ENCODE measurements around the gene CHST9.
"Not testable (repeated sequence)": the region's sequence is repeated elsewhere in the genome, so short reads cannot be mapped to it uniquely, and the experiment has no call there.

CHST9 gene

DNA sequence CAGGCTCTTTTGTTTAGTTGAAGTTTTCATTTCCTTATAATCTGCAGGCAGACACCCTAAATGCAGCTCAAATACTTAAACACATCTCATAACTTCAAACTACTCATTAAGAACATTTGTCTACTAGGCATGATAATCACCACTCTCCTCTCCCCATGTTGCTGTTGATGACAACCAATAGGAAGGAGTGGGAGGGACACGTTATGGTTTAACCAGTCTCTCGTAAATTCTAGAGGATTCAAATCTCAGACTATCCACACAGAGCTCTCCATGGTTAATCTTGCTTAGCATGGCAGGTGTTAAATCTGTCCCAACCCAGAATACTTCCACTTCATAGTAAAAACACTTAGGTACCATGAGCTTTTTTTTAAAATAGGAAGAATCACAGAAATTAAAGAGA, 192.2 kb downstream of the CHST9 start:
- no peak for DNase-seq

DNA sequence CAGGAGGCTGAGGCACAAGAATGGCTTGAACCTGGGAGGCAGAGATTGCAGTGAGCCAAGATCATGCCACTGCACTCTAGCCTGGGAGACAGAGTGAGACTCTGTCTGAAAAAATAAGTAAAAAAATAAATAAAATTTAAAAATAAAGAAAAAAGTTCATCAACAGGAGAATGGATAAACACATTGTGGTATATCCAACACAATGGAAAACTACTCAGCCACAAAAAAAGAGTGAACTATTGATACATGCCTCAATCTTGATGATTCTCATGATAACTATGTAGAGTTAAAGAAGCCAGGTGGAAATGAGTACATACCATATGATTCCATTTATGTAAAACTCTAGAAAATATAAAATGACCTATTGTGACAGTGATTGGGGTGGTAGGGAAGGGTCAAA, 195.3 kb downstream of the CHST9 start:
- DNase-seq, result no peak

DNA sequence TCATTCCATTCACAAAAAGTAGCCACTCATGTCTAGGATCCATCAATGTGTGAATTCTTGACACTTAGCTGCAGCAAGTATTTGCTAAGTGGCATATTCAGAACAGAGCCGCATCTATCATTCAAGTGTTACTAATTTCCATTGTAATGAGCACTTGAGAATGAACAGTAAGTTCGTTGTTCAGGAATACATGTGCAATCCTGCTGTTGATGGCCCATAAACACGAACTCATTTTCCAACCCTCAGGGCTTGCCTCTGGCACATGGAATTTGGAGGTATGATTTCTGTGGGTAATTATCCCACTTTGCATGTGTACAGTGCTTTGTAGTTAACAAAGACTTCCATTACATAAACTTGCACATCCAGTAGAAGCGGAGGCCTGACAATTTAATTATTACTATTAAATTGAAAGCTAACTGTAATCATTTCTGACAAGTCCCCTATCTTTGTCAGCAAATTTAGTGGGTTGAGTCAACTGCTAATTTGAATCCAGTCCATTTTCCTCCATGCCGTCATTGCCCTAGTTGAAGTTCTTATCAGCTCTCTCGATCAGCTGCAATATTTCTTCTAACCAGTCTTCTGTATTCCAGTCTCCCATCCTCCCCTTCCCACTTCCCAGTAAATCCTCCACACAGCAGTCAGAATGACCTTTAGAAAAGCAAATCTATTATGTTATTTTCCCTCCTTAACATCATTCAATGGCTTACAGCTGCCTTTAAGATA, 203.6 kb downstream of the CHST9 start:
- DNase-seq, result no peak

DNA sequence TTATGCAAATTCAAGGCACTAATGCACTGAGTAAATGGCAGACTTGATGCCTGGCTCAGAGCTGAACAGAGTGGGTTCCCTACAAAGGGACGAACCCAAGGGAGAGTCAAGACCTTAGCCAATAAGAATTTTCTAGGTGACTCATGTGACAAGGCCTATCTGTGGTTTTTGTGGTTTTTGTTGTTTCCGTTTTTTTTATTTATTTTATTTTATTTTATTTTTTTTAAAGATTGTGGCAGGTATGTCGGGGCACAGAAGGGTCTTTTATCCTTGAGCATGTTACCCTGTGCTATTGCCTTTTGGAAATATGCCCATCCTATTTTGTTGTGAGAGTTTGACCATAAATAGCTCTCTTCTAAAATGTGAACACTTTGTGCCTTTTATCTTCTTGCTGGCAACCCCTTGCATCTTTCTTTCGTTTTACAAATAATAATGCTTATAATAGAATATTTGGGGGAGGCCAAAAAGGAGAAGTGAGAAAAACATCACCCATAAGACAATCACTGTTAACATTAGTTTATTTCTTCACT, 206.2 kb downstream of the CHST9 start:
- no peak for DNase-seq

DNA sequence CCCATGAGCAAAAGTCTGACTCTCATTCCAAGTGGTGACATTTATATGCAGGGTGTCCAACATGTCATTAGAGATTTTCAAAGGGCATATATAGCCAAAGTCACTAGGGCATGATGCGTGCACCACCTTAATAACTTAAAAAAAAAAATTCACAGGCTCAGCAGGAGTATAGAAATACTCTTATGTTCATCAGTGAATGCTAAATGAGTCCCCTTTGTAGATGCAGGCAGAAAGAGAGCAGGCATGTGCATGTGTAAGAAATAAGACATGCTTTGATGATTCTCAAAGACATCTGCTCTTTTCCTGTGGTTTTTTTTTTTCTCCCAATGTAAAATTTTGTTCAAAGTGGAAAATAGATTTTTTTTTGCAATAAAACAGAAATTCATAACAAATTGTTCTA, 207.3 kb downstream of the CHST9 start:
- DNase-seq, result no peak

DNA sequence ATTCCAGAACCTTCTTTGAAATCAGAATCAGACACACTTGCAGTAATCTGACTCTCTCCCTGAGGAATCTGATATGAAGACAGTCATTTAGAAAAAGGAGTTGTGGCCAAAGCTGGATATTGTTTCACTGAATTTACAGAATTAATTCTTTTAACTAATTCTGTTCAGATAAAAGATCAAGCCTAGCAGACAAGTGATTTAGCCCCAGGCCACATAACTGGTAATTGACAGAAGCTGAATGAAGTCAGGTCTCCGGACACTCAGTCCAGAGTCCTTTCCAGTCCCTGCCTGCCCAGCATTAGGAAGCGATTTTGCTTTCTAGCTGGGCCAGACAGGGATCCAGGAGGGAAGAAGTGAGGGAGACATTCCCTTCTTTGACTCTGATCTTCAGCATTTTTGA, 208.9 kb downstream of the CHST9 start:
- no peak for DNase-seq

DNA sequence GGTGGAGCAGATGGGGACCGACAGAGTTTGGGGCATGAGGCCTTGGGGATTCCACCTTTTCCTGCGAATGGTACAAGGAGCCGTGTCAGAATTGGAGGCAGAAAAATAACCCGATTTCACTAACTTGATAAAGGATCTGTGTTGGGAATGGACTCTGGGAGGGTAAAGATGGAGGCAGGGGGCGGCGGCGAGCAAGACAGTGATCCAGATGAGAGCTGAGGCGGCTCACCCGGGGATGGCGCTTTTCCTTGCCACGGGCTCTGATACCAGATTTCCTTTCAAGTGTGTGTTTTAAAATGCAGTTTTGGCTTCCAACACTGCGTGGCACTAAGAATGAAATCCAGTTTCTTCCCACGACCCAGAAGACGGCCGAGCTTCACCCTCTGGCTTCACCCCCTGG, 212.6 kb downstream of the CHST9 start:
- DNase-seq, result not testable (repeated sequence)

DNA sequence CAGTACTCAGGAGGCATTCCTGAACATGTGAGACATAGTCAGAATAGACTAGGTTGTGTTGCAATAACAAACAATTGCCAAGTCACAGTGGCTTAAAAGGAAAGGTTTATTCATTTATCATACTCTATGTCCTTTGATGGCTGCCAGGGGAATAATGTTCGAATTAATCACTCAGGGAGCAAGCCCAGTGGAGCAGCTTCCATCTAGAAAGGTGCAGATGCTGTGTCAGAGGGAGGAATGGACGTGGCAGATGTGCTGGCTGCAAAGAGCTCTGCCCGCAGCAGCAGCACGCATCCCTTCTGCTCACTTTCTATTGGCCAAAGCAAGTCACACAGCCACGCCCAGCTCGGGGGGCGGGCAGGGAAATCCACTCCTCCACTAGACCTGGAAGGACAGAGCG, 213.7 kb downstream of the CHST9 start:
- no peak for DNase-seq

DNA sequence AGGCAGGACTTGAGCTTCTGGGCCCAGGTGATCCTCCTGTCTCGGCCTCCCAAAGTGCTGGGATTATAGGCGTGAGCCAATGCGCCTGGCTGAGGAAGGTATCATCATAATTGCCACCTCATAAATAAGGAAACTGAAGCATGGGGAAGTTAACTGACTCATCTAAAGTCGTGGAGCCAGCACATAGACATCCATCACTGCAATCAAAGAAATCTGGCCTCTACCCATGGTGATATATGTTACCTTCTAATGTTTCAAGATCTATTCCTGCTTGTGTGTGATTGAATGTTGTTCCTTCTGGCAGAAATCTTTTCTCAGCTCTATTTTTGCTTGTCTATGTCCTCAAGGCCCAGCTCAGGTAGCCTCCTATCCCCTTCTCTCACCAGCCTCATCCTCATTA, 214.5 kb downstream of the CHST9 start:
- no peak for DNase-seq

DNA sequence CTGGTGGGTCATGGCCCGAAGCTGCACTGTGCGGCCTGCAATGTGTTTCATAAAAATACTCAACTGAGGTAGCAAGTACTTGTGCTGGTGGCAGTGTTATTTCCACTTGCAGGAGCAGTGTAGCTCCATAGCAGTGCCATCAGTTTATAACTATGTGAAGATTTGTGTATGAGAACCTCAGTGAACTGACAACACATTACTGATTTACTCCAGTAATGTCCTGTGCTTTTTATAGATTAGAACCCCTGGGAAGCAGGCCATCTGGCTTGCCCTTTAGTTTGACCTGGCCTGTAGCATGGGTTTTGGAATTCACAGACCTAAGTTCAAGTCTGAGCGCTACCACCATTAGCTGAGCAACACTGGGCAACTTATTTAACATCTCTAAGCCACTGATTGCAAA, 219.9 kb downstream of the CHST9 start:
- DNase-seq, result no peak

DNA sequence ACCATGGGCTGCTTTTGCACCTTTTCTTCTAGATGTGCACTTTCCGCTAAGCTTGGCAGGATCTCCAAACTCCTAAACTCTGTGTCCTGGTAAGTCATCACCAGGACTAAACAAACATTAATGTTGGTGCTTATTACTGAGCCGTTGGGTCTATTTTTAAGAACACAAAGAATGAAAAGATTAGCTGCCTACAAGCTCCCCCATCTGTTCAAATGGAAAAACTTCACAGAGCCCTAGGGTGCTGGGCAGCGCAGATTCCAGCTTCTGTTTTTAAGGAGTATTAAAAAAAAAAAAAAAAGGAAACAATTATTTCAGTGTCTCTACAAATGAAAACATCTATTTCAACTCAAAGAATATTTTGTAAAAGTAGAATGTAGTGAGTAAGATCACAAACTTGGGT, 221.8 kb downstream of the CHST9 start:
- no peak for DNase-seq

DNA sequence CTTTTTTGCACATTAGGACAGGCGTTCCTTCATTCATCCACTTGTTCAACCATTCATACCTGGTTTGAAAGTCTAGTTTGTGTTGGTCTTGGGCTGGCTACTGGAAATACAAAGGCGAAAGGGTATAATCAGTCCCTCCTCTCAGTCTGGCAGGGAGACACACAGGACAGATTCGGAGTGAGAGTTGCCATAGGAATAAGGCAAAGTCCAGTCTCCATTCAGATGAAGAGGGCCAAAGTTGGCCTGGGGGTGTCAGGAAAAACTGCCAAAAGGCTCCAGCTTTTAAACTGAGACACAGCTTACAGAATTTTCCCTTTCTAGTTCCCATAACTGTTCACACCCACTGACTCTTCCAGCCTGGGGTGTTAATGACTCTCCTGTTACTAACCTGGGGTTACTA, 223.3 kb downstream of the CHST9 start:
- no peak for DNase-seq

DNA sequence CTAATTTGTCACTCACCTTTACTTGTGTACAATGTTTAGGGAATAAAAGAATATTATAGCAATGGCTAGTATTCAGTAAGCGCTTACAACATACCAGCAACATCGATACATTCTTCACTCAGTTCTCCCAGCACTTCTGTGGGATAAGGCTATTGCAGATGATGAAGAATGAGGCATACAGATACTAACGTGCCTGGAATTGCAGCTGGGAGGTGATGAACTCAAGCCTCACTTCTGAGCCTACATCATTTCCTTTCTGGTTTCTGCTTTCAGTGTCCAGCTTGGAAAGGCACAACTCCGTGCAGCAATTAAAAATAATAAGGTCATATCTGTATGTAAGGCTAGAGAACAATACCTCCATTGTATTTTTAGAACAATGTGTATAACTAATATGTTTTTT, 224.2 kb downstream of the CHST9 start:
- DNase-seq, result no peak

DNA sequence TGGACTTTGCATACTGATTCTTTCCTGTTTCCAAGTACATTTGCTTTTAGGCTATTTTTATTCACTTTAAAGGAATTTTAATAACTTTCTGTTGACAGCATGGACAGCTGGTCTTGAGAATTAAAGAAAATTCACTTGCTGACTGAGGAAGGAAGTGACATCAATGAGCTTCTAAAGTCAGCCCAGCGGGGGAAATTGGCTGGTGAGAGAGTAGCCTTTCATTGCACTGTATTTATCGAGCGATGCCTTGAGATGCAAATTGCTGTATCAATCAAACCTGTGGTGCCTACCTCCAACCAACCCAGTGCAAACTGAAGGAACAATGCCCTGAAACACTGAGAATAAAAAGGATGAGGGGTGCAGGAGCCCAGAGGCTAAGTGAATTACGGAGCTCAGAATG, 228.2 kb downstream of the CHST9 start:
- no peak for DNase-seq

DNA sequence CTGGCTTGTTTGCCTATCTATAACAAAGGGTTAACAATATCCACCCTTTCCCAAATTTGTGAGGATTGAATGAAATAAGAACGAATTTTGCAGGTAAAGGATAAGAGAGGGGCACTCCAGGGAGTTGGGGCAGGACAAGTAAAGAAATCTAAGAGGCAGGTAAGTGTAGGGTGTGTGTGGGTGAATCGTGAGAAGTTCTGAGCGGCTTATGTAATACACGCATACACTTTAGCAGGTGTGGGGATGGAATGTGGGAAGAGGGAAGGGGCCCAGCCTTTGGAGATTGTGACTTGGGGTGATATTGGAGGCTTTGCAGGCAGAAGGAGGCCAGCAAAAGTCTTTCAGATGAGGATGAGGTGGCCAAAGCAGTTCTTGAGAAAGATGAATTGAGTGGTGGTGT, 236.4 kb downstream of the CHST9 start:
- DNase-seq, result no peak

DNA sequence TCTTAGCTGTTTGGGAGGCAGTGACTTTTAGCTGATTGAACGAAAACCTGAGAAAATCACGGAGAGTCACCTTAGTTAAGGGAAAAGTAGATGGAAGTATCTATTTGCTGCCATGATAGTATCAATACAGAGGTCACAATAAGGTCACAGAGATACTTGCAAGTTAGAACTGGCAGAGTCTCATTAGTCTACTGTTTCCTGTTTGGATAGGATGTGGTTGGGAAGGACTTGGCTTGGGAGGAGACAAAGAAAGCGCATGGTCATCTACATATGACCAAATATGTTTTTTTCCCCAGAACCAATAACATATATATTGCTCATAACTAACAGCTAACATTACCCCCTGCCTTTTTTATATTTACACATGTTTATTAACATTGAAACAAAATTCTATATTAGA, 241.2 kb downstream of the CHST9 start:
- DNase-seq, result no peak

DNA sequence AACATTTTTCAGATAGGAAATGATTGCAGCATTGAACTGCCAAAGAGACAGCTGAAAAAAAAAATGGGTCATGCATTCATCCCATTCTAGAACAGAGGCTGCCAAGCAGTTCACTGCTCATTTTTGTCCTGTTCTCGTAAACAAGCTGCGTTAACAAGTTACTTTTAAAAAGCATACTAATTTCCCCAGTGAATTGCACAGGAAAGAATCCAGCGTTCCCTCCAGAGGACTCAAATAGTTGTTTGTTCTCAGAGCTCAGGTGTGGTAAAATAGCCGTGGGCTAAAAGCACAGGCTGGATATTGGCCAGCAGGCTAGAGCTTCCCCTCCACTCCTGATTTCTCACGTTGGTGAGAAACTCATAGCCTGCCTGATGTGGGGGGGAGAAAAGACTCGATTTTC, 243.5 kb downstream of the CHST9 start:
- DNase-seq, result no peak

DNA sequence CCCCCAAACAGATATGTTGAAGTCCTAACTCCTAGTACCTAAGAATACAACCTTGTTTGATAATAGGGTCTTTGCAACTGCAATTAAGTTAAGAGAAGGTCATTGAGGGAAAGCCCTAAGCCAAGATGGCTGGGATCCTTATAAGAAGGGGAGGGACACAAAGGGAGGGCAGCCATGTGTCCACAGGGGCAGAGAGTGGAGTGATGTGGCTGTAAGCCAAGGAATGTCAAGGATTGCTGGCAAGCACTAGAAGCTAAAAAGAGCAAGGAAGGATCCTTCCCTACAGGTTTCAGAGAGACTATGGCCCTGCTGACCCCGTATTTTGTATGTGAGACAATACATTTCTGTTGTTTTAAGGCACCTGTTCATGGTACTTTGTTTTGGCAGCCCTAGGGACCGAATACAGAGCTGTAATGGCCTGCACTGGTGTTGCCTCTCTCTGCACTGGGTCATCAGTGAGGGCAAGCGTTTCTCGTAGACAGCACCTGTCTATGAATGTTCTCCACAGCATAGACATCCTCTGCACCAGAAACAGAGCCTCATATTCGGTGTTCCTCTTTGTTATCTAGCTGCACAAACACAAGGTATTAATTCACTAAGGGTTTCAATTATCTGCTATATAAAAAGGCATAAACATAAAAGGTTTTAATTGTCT, 244.2 kb downstream of the CHST9 start:
- DNase-seq, result no peak

DNA sequence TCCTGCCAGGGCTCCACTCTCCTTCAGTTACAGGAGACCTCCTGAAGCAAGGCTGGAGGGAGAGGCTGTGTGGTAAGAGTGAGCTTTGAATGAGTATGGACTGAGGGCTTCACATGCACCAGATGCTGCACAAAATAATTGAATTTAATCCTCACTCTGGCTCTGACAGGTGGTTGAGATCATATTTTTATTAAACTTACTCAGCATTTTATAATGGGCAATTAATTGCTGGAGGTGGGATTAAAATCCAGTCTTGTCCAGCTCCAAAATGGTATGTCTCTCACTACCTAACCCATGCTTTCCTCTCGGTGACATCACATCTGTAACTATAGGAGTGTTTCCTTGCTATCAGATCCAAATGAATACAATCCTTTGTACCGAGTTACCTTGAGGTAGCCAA, 253.4 kb downstream of the CHST9 start:
- no peak for DNase-seq

DNA sequence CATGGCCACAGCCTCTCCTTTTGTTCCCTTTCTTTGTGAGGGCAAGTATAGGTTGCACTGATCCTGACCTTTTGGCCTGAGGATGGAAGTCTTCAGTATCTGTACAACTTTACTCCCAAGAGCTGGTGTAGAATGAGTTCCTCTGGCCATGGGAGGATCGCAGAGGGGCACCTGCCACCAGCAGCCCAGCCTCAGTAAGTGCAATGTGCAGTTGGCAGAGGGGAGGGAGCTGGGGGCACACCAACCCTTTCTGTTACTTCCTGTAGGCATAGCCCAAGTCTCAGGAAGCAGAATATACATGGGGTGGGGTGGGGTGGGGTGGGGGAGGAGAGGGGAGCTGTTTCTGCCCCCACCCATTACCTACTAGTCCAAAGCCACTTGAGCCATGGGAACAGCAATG, 254.5 kb downstream of the CHST9 start:
- DNase-seq, result no peak

DNA sequence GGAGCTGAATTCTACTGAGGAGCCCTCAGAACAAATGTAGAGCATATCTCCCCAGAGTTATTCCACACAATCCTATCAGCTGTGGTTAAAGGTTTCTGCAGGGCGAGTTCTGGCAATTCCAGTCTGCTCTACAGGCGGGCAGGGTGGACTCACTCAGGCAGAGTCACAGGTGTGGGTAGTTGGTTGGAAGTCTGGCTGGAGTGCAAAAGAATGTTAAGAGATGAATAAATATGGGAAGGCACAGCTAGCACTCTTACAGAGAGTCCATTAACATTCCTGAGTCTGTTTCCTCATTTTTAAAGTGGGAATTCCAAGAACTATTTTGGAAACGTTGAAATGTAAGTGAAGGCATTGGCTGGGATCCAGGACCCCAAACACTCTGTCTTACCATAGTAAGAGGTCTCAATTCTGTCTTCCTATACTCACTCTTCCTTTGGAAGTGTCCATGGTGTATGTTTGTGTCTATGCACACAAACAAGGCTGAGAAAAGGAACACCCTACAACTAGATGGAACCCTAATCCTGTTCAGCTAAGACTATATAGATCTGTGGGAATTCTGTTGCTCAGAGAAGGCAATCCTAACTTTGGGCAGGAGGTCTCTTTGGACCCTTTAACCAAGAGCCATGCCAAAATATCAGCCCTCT, 256.3 kb downstream of the CHST9 start:
- no peak for DNase-seq

DNA sequence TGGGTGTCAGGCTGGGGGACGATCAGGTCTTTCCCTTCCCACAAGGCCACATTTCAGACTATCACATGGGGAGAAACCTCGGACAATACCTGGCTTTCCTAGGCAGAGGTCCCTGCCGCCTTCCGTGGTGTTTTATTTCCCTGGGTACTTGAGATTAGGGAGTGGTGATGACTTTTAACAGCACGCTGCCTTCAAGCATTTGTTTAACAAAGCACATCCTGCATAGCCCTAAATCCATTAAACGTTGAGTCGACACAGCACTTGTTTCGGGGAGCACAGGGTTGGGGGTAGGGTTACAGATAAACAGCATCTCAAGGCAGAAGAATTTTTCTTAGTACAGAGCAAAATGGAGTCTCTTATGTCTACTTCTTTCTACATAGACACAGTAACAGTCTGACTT, 257.3 kb downstream of the CHST9 start:
- not testable (repeated sequence) for DNase-seq

DNA sequence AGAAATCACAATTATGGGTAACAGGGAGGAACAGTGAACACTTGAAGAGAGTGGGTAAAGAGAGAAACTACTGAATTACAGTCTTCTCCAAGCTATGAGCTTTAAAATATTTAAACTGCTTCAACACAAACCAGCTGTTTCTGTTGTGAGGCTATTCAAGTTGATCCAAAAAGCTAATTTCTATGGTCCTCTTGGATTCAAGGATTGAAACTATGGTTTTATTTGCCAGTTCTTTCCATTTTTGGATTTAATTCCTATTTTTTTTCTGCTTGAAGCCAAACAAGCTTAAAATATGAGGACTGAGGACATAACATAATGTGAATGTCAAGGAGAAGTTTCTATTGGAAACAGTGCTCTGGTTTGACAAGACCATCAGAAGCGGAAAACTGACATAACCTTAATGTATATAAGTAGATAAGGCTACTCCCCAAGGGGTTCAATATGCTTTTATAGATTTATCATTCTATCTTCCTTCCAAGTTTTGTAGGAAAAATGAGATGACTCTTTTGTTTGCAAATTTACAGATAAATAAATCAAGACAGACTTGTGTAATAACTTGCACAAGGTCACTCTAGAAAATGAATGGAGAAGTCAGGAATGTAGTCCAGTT, 258.9 kb downstream of the CHST9 start:
- no peak for DNase-seq

DNA sequence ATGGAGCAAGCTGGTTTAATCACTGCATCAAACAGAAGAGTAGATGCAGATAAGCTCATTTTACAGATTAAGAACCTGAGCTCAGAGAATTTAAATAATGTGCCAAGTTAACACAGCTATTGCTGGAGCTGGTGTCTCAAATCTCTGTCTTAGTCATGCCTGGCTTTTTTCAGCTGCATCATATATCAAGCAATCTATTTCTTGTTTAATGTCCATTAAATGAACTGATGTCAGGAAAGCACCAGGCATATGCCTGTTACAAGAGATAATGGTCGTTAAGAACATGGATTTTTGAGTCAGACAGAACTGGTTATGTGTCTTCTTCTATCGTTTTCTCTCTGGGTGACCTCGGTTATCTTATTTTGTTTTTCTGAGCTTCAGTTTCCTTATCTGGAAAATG, 259.8 kb downstream of the CHST9 start:
- DNase-seq, result no peak
